ENCODE data around the gene ELOVL6. TPM values are rescaled to one million over a fixed set of nuclear protein-coding genes. Genes with fewer than 3 reads are reported as not detected.

ELOVL6 gene
- total RNA-seq, 2 experiments from 2014 or later: 1.6 to 2.9 TPM

DNA sequence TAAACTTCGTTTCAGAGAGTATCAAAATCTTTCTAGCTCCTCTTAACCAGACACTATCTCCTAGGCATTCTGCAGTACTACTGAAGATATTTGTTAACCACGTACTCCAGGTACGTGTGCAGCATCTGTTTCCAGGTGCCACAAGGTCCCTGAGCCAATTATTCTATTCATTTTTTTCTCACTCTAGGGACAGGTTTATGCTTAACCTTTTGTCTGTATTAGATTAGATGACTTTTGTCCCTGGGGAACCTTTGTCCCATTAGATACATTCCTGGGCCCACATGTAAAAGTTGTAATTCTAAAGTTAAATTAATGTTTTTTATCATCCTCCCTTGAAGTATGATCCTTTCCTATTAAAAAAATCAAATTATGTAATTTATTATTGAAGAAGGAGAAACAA, 16.5 kb downstream of the ELOVL6 start:
- Mint-ChIP-seq H3K4me3 (no peak overlapping the region), H3K9me3 (no peaks in the 10 kb centered on the region), H3K27me3 (no peaks in the 10 kb centered on the region), H3K36me3 (ENCODE audit: low read depth) (no peaks in the 10 kb centered on the region), H3K27ac (no peak overlapping the region), H3K4me1 (ENCODE audit: low read depth) (no peaks in the 10 kb centered on the region)
- intact Hi-C loops (cut with DNase I, micrococcal nuclease): no loop called here
- ATAC-seq (ENCODE audit: poor library complexity) (no peak), DNase-seq (no peak)
- CTCF ChIA-PET: no interaction called here
- no peak for TF ChIP-seq CTCF (IDR thresholded peaks at IDR 0.05)
- H3K27me3 ChIP-seq (ENCODE audit: control insufficient read depth in 1 of 2, insufficient read depth in 2 of 2, low read length in 2 of 2): no peaks in the 10 kb centered on the region
- no peak overlapping the region for H3K27ac ChIP-seq (ENCODE audit: low read depth in 1 of 2, low read length in 2 of 2)
- H3K4me3 ChIP-seq (ENCODE audit: low read length): no peak overlapping the region
- no peaks in the 10 kb centered on the region for H3K4me1 ChIP-seq (ENCODE audit: insufficient read depth, low read length)
- H3K9me3 ChIP-seq (ENCODE audit: control insufficient read depth in 1 of 2, insufficient read depth in 1 of 2, low read length in 2 of 2): no peaks in the 10 kb centered on the region
- POLR2A ChIA-PET: no interaction called here
- no peaks in the 10 kb centered on the region for H3K36me3 ChIP-seq (ENCODE audit: insufficient read depth, low read length)

GRCh38 chr4:110175634-110176033, 22.8 kb downstream of the ELOVL6 start:
- intact Hi-C loops (cut with DNase I, micrococcal nuclease): no loop called here
- Histone ChIP-seq H3K4me1 (ENCODE audit: insufficient read depth, low read length) (no peaks in the 10 kb centered on the region), H3K36me3 (ENCODE audit: insufficient read depth, low read length) (no peaks in the 10 kb centered on the region), H3K27ac (ENCODE audit: low read depth in 1 of 2, low read length in 2 of 2) (no peak overlapping the region), H3K9me3 (ENCODE audit: control insufficient read depth in 1 of 2, insufficient read depth in 1 of 2, low read length in 2 of 2) (no peaks in the 10 kb centered on the region), H3K27me3 (ENCODE audit: control insufficient read depth in 1 of 2, insufficient read depth in 2 of 2, low read length in 2 of 2) (no peaks in the 10 kb centered on the region), H3K4me3 (ENCODE audit: low read length) (no peak overlapping the region)
- ChIA-PET POLR2A (no interaction called here), CTCF (no interaction called here)
- Mint-ChIP-seq H3K4me3 (no peak overlapping the region), H3K27me3 (no peaks in the 10 kb centered on the region), H3K4me1 (ENCODE audit: low read depth) (no peaks in the 10 kb centered on the region), H3K36me3 (ENCODE audit: low read depth) (no peaks in the 10 kb centered on the region), H3K27ac (no peak overlapping the region), H3K9me3 (no peaks in the 10 kb centered on the region)
- DNase-seq (no peak), ATAC-seq (ENCODE audit: poor library complexity) (no peak)
- no peak for TF ChIP-seq CTCF (IDR thresholded peaks at IDR 0.05)

- H3K4me3 ChIP-seq (ENCODE audit: low read length): no peak overlapping the region
- H3K9me3 ChIP-seq (ENCODE audit: control insufficient read depth in 1 of 2, insufficient read depth in 1 of 2, low read length in 2 of 2): no peaks in the 10 kb centered on the region
- DNase-seq (no peak), ATAC-seq (ENCODE audit: poor library complexity) (no peak)
- H3K36me3 ChIP-seq (ENCODE audit: insufficient read depth, low read length): no peaks in the 10 kb centered on the region
- Mint-ChIP-seq H3K4me1 (ENCODE audit: low read depth) (no peaks in the 10 kb centered on the region), H3K27ac (no peak overlapping the region), H3K4me3 (no peak overlapping the region), H3K9me3 (no peaks in the 10 kb centered on the region), H3K36me3 (ENCODE audit: low read depth) (no peaks in the 10 kb centered on the region), H3K27me3 (no peaks in the 10 kb centered on the region)
- ChIA-PET CTCF (no interaction called here), POLR2A (no interaction called here)
- no peaks in the 10 kb centered on the region for H3K27me3 ChIP-seq (ENCODE audit: control insufficient read depth in 1 of 2, insufficient read depth in 2 of 2, low read length in 2 of 2)
- no peaks in the 10 kb centered on the region for H3K4me1 ChIP-seq (ENCODE audit: insufficient read depth, low read length)
- no peak for TF ChIP-seq CTCF (IDR thresholded peaks at IDR 0.05)
- intact Hi-C loops (cut with DNase I, micrococcal nuclease): no loop called here
- no peak overlapping the region for H3K27ac ChIP-seq (ENCODE audit: low read depth in 1 of 2, low read length in 2 of 2)
These were observed 25.4 kb downstream of the ELOVL6 start for GRCh38 chr4:110172972-110173371.
